HepG2 (cell line): Measurements from ENCODE around the gene SSC5D. TPM values are rescaled to one million over a fixed set of nuclear protein-coding genes. Genes with fewer than 3 reads are reported as not detected.
A peak's percentile ranks its signal among the peaks of the same experiment; 100 is the strongest.

Experiments
- ARID2 ChIP-seq: sonication (generic); formaldehyde crosslinking; IDR thresholded peaks from 2 replicates; pipeline ENCODE4 v1.8.1; 2022; ENCODE audit warnings: mild to moderate bottlenecking, missing genetic modification reagents, borderline replicate concordance
- ATRX ChIP-seq: sonication (generic); formaldehyde crosslinking; IDR thresholded peaks from 2 replicates; pipeline ENCODE4 v1.4.0; 2020; ENCODE audit warnings: missing genetic modification reagents, borderline replicate concordance
- FOXK2 ChIP-seq: fragments of 450-650 bp; IDR thresholded peaks from 2 replicates; pipeline ENCODE4 v1.6.1; 2016
- MYC ChIP-seq: sonication (generic); formaldehyde crosslinking; IDR thresholded peaks from 2 replicates; pipeline ENCODE4 v1.9.0; 2021; ENCODE audit warnings: missing genetic modification reagents, borderline replicate concordance
- ONECUT2 ChIP-seq: sonication (generic); formaldehyde crosslinking; IDR thresholded peaks from 2 replicates; pipeline ENCODE4 v1.4.0; 2020; ENCODE audit warnings: missing genetic modification reagents
- ZNF121 ChIP-seq: sonication (generic); formaldehyde crosslinking; IDR thresholded peaks from 2 replicates; pipeline ENCODE4 v1.5.0; 2020; ENCODE audit warnings: mild to moderate bottlenecking, missing genetic modification reagents
- ZNF557 ChIP-seq: sonication (generic); formaldehyde crosslinking; IDR thresholded peaks from 2 replicates; pipeline ENCODE4 v1.4.0; 2020; ENCODE audit warnings: missing genetic modification reagents
- ZNF605 ChIP-seq: sonication (generic); formaldehyde crosslinking; IDR thresholded peaks from 2 replicates; pipeline ENCODE4 v1.8.0; 2022; ENCODE audit warnings: mild to moderate bottlenecking, missing genetic modification reagents
- ZSCAN30 ChIP-seq: sonication (generic); formaldehyde crosslinking; IDR thresholded peaks from 2 replicates; pipeline ENCODE4 v1.5.0; 2020; ENCODE audit warnings: mild to moderate bottlenecking, missing genetic modification reagents
- polyA plus RNA-seq, 8 experiments: library from polyadenylated mRNA; depleted of rRNA in 3 of 8; stranded (reverse) in 7 of 8; unstranded in 1 of 8; fragments of >200 nt; fragmentation: Illumina TruSeq in 4 of 8; extraction: Trizol in 4 of 8; gene quantifications; 2 replicates each; pipeline versions ENCODE4 v1.2.1 to v1.2.3, GENCODE V29; 2011 to 2016; ENCODE audit warnings: low read depth in 4 of 8, missing spikeins in 1 of 8, mixed read lengths in 1 of 8; ENCODE audit not compliant: insufficient read depth in 1 of 8
- total RNA-seq, 5 experiments: library from RNA; depleted of rRNA; stranded (reverse); fragments of >200 nt; fragmentation: Illumina TruSeq; extraction: Trizol; gene quantifications; 2 replicates each; pipeline ENCODE4 v1.2.3, GENCODE V29; 2016; ENCODE audit warnings: low read depth in 1 of 5
- TF ChIP-seq, protein P1 (sequence below): sonication (generic); formaldehyde crosslinking; IDR thresholded peaks from 2 replicates; pipeline ENCODE4 v1.5.1; 2020; ENCODE audit warnings: missing genetic modification reagents, mild to moderate bottlenecking, borderline replicate concordance
- TF ChIP-seq, protein P2 (sequence below): sonication (generic); formaldehyde crosslinking; IDR thresholded peaks from 2 replicates; pipeline ENCODE4 v1.4.0; 2020; ENCODE audit warnings: missing genetic modification reagents
- TF ChIP-seq, protein P3 (sequence below): sonication (generic); formaldehyde crosslinking; IDR thresholded peaks from 2 replicates; pipeline ENCODE4 v1.4.0; 2020; ENCODE audit warnings: mild to moderate bottlenecking, missing genetic modification reagents

The SSC5D gene
- total and polyA plus RNA-seq, 2 of the 13 experiments (the other 11 are each of a cell fraction or from before 2014, with no cell fraction given), result not detected

- TF ChIP-seq MYC (CRISPR knock-in tag), result peak; percentile 91
- peak; percentile 74 for TF ChIP-seq ZNF121 (CRISPR knock-in tag)
- no peak for TF ChIP-seq ARID2 (CRISPR knock-in tag)
- TF ChIP-seq, protein P1, sequence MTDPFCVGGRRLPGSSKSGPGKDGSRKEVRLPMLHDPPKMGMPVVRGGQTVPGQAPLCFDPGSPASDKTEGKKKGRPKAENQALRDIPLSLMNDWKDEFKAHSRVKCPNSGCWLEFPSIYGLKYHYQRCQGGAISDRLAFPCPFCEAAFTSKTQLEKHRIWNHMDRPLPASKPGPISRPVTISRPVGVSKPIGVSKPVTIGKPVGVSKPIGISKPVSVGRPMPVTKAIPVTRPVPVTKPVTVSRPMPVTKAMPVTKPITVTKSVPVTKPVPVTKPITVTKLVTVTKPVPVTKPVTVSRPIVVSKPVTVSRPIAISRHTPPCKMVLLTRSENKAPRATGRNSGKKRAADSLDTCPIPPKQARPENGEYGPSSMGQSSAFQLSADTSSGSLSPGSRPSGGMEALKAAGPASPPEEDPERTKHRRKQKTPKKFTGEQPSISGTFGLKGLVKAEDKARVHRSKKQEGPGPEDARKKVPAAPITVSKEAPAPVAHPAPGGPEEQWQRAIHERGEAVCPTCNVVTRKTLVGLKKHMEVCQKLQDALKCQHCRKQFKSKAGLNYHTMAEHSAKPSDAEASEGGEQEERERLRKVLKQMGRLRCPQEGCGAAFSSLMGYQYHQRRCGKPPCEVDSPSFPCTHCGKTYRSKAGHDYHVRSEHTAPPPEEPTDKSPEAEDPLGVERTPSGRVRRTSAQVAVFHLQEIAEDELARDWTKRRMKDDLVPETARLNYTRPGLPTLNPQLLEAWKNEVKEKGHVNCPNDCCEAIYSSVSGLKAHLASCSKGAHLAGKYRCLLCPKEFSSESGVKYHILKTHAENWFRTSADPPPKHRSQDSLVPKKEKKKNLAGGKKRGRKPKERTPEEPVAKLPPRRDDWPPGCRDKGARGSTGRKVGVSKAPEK, result no peak
- TF ChIP-seq FOXK2, result no peak
- TF ChIP-seq ZNF557 (CRISPR knock-in tag), result 0 out of 2 replicates have a peak, but pooled peaks have one; percentile 25
- no peak for TF ChIP-seq ATRX (CRISPR knock-in tag)
- peak; percentile 89 for TF ChIP-seq ZNF605 (CRISPR knock-in tag)
- no peak; the same call in 1 of the 2 replicates for TF ChIP-seq ONECUT2
- TF ChIP-seq, protein P2, sequence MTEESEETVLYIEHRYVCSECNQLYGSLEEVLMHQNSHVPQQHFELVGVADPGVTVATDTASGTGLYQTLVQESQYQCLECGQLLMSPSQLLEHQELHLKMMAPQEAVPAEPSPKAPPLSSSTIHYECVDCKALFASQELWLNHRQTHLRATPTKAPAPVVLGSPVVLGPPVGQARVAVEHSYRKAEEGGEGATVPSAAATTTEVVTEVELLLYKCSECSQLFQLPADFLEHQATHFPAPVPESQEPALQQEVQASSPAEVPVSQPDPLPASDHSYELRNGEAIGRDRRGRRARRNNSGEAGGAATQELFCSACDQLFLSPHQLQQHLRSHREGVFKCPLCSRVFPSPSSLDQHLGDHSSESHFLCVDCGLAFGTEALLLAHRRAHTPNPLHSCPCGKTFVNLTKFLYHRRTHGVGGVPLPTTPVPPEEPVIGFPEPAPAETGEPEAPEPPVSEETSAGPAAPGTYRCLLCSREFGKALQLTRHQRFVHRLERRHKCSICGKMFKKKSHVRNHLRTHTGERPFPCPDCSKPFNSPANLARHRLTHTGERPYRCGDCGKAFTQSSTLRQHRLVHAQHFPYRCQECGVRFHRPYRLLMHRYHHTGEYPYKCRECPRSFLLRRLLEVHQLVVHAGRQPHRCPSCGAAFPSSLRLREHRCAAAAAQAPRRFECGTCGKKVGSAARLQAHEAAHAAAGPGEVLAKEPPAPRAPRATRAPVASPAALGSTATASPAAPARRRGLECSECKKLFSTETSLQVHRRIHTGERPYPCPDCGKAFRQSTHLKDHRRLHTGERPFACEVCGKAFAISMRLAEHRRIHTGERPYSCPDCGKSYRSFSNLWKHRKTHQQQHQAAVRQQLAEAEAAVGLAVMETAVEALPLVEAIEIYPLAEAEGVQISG, result peak; percentile 59
- TF ChIP-seq, protein P3, sequence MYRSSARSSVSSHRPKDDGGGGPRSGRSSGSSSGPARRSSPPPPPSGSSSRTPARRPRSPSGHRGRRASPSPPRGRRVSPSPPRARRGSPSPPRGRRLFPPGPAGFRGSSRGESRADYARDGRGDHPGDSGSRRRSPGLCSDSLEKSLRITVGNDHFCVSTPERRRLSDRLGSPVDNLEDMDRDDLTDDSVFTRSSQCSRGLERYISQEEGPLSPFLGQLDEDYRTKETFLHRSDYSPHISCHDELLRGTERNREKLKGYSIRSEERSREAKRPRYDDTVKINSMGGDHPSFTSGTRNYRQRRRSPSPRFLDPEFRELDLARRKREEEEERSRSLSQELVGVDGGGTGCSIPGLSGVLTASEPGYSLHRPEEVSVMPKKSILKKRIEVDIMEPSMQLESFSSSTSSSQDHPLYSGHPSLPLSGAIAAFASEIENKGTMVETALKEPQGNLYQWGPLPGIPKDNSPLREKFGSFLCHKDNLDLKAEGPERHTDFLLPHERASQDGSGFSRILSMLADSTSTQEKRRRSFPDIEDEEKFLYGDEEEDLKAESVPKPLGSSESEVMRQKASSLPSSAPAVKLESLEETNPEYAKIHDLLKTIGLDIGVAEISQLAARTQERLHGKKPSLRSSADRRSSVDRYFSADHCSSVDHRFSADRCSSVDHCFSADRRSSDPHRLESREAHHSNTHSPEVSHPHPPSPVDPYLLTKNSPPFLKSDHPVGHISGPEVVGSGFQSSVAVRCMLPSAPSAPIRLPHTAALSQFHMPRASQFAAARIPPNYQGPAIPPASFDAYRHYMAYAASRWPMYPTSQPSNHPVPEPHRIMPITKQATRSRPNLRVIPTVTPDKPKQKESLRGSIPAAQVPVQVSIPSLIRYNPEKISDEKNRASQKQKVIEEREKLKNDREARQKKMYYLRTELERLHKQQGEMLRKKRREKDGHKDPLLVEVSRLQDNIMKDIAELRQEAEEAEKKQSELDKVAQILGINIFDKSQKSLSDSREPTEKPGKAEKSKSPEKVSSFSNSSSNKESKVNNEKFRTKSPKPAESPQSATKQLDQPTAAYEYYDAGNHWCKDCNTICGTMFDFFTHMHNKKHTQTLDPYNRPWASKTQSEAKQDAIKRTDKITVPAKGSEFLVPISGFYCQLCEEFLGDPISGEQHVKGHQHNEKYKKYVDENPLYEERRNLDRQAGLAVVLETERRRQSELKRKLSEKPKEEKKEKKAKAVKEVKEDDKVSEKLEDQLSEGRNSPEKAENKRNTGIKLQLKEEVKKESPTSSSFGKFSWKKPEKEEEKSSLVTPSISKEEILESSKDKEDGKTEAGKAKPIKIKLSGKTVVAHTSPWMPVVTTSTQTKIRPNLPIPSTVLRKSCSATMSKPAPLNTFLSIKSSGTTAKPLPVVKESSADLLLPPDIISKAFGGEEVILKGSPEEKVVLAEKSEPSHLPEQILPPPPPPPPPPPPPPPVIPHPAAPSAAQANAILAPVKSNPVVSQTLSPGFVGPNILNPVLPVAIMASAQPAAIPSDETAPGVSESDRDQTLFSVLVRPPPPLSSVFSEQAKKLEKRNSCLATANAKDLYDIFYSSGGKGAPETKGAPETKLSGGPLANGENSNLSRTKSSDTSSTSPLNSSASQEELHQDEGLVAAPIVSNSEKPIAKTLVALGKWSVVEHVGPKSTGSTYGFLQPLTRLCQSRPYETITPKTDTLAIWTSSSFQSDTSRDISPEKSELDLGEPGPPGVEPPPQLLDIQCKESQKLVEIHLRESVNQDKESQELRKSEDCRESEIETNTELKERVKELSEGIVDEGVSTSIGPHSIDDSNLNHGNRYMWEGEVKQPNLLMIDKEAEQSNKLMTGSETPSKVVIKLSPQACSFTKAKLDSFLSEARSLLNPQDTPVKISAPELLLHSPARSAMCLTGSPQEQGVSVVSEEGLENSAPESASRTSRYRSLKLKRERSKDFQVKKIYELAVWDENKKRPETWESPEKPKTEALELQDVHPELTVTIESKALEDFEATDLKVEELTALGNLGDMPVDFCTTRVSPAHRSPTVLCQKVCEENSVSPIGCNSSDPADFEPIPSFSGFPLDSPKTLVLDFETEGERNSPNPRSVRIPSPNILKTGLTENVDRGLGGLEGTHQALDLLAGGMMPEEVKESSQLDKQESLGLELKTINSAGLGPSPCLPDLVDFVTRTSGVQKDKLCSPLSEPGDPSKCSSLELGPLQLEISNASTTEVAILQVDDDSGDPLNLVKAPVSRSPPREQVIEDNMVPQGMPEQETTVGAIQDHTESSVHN, result peak; percentile 63; the same call in 1 of the 2 replicates
- no peak for TF ChIP-seq ZSCAN30 (CRISPR knock-in tag)
Measured at GRCh38 chr19:55461259-55461973, 26.8 kb upstream of the SSC5D start, which contains the start of gene ISOC2 (continued).
